GM19099 (cell line): ENCODE measurements around the gene BCKDHB.
A peak's percentile ranks its signal among the peaks of the same experiment; 100 is the strongest.

Experiments
- POLR2A ChIP-seq: IDR thresholded peaks from 3 replicates; pipeline ENCODE4 v1.6.1; 2011; ENCODE audit warnings: low read depth; ENCODE audit not compliant: insufficient read length; ENCODE audit errors: extremely low read depth

The BCKDHB gene

DNA sequence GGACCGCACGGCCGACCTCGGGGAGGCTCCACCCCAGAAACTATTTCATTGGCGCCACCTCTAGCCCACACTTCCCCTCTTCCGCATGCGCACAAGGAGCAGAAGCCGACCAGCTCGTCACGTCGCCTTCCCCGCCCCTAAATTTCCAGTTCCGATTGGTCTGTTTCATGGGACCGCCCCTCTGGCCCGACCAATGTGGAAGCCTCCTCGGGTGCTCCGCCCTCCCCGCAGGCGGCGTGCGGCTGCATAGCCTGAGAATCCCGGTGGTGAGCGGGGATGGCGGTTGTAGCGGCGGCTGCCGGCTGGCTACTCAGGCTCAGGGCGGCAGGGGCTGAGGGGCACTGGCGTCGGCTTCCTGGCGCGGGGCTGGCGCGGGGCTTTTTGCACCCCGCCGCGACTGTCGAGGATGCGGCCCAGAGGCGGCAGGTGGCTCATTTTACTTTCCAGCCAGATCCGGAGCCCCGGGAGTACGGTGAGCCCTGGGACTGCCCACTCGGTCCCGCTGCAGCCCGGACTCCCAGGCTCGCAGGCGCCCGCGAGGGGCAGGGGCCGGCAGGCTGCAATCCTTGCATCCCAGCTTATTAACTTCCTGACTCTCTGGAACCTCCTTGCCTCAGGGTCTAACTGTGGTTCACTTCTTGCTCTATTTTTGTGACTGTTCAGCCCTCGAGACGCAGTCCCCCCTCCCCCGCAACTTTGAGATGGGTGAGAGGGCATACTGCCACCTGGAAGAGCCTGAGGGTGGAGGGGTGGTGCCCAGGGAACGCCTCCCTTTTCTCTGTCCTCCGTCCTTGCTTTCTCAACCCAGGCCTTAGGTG, at the start of gene BCKDHB:
Gene BCKDHB (plus strand): TSS at position 254 of the 818 bp plus-strand sequence. CDS start 23 bp downstream, at position 277.
- peak; percentile 93 for TF ChIP-seq POLR2A

DNA sequence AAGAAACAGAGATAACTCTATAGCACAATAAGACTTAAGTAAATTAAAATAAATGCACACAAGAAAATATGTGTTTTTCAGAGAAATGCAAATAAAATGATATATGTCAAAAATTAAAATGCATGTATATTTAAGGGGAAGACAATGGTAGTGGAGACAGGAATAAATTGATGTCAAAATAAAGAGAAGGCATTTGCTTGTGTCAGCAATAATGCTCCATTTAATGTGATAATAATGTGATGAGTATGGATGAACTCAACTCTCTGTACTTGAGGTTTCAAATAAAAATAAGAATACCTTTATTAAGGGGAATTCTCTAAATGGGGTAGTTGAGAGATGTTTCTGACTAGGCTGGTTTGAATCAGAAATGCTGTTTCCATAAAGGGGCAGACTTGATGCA, 45.7 kb upstream of the BCKDHB start:
- TF ChIP-seq POLR2A: no peak

DNA sequence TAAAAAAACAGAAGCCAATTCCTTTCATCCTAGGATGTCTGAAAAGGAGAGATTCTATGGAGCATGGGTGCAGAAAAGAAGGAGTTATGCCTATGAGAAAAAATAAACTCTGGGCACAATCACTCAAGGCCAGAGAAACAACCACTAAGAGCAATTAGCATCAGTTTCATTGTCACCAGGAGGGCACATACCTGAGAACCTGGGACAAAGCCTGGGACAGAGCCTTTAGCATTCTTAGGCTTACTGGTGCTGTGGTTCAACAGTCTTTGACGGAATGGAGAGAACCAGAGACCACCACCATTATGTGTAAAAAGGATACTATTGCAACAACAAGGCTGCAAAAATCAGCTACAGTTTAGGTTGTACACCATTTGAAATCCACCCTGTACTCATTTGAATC, 29.4 kb upstream of the BCKDHB start:
- TF ChIP-seq POLR2A: no peak

DNA sequence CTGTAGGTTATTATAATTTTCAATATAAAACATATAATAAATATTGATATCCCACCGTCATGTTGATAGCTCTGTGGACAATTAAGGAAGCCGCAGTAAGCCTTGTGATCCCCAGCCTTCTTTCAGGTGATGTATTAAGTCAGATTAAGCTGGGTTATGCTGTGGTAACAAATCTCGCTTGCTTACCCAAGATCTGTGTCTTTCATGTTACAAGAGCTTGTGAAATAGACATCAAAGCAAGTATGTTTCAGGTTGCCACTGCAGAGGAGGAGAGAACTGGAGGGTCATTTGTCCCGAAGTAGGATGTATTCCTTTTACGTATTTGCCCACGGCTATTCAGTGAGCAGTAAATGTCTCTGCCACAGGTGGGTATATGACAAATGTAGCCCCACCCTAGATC, 17.8 kb upstream of the BCKDHB start:
- no peak for TF ChIP-seq POLR2A

DNA sequence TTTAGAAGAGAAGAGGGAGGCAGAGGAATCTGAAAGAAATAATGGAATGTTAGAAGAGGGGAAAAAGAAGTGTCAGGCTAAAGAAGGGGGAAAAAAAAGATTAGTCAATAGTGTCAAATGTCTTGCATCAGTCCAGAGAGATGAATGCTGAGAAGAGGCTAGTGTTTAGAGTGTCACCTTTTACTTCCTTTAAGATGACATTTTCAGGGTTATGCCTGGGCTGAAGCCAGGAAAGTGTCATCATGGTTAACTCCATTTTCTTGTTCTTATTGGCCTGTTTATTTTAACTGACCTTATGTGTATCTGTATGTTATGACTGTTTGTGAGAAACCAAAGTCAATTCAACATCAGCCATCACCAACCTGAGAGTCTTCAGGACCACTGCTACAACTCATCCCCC, 15.0 kb upstream of the BCKDHB start:
- no peak for TF ChIP-seq POLR2A

DNA sequence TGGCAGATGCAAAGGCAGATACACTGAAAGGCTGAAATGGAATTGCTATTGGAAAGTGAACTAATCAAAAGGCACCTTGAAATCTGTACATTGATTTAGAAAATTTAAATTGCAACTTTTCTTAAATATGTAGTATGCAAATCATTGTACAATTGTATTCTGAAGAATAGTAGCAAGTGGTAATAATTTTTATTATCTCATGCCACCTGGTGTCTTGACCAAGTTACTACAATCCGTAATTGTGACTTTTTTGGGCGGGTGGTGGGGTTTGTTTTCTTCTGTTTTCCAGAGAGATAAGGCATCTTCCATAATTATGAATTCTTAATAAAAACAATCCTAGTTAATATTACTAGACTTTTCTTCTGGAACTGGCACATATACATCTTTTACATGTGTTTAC, 12.5 kb upstream of the BCKDHB start:
- no peak for TF ChIP-seq POLR2A

DNA sequence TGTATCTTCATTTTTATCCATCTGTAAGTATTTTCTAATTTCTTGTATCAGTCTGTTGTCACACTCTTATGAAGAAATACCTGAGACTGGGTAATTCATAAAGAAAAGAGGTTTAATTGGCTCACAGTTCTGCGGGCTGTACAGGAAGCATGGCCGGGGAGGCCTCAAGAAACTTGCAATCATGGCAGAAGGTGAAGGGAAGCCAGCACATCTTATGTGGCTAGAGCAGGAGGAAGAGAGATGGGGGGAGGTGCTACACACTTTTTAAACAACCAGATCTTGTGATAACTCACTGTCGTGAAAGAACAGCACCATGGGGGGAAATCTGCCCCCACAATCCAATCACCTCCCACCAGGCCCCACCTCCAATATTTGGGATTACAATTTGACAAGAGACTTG, 10.9 kb upstream of the BCKDHB start:
- no peak for TF ChIP-seq POLR2A

DNA sequence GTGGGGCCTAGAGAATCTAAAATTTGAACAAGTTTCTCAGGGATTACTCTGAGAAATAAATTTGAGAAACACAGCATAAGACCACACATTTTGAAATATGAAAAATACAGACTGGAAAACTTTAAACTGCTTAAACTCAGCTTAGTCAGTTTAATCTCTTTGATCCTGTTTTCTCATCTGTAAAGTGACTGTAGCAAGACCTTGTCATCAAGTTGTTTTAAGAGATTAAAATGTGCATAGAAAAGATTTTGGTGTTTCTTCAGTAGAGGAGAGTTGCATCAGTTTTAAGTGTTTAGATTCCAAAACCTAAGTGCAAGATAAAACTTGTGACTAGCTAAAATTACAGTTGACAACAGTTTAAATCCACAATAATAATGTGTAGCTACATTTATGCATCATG, 8.1 kb upstream of the BCKDHB start:
- no peak for TF ChIP-seq POLR2A

DNA sequence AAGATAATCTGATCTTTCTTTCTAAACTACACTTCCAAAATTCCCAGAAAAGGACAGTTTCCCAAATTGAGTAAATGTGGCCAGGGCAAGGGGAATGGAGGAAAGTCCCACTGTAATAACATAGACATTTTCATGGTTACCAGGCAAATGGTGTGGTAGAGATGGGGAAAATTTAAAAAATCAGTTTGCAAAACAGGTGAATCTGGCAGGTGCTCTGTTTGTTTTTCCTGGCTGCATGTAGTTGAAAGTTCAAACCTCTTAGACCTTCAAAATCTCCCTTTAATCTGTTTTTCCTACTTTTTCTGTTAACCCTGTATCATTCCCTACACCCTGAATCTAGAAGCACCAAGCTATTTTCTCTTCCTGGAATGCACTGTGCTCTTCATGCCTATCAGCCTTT, 2.0 kb upstream of the BCKDHB start:
- TF ChIP-seq POLR2A: no peak

DNA sequence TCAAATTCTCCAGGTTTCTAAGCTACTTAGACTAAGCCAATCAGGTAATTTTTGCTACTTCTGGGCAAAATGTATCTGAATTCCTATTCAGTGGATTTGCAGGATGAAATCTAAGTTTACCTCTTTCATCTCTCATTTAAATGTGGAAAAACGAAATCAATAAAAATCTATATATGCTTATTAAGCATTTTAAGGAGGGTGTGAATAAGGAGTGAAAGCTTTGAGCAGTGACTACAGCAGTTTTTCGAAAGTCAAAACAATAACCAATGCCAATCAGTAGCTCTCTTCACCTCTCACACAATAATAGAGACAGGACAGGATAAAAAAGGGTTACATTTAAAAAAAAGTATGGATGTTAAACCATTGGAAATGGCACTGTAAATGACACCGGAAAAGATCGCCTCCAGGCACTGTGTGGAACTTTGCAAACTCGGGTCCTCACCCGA, 476 bp upstream of the BCKDHB start:
- TF ChIP-seq POLR2A: peak; percentile 89

DNA sequence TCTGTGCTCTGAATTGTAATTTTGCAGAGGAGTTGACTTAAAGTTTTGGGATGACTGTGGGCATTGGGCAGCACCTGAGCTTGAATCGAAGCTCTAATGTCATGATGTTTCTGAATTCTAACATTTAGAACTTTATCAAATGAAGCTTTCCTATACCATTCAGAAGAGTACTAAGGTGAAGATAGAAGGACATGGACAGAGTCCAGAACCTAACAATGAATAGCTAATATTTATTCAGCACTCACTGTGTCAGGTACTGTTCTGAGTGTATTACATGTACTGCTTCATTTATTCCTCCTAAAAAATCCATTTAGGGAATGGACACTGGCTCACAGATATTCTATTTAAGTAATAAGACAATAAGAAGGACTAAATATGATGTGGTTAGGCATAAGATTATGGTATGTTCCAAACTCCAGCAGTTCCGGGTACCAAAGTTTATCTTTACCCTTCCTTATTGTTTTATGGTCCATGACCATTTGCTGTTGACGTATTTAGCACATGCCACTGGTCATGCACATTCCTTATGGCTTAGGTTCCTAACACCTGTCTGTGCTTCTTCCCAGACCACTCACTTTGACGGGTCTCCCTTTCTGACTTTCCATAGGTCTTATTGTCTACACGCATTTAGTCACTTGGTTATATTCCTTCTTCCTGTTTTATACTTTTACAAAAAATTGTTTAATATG, 20.3 kb downstream of the BCKDHB start:
- TF ChIP-seq POLR2A: no peak

DNA sequence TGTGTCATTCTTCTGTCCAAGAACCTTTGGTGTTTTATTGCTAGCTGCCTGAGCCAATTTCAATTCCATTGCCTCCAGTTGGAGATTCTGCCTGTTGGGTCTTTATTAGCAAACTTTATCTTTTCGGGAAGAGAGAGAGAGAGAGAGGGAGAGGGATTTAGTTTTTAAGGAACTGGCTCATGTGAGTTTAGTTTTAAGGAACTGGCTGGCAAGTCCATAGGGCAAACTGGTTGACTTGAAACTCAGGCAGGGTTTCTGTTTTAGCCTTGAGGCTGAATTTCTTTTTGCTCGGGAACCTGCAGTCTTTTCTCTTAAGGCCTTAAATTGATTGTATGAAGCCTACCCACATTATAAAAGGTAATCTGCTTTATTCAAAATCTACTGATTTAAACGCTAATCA, 23.0 kb downstream of the BCKDHB start:
- TF ChIP-seq POLR2A: no peak

DNA sequence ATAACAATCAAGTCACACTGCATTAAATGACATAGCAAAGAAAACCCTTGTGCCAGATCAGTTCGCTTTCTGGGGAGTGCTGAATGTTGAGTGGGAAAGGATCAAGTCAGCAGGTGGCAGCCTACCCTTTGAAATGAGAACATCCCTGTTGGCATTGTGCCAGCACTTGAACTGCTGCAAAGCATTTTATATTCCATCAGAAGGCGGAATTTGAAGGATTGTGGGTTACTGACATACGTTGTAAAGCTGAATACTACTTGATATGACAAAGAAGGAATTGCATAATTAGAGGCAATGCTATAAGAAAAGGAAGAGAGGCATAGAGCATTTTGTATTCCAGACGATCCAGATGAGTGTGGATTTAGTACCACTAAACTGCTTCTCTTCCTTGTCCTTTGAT, 26.5 kb downstream of the BCKDHB start:
- no peak for TF ChIP-seq POLR2A

DNA sequence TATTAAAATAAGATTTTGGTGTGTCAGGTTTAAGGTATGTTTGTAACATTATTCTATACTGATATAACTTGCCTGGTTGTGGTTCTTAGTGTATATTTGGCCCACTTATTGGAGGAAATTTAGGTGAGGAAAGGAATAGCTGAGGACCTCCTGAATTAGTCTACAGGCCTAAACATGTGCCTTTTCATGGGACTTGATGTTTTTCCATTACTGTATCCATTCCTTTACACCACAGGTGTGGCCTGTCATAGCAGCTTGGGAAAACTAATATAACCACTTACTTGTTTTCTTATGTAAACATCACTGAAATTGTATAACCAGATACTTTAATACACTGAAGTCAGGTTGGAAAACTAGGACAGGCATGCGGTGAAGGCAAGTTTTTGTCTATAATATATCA, 27.6 kb downstream of the BCKDHB start:
- TF ChIP-seq POLR2A: no peak

DNA sequence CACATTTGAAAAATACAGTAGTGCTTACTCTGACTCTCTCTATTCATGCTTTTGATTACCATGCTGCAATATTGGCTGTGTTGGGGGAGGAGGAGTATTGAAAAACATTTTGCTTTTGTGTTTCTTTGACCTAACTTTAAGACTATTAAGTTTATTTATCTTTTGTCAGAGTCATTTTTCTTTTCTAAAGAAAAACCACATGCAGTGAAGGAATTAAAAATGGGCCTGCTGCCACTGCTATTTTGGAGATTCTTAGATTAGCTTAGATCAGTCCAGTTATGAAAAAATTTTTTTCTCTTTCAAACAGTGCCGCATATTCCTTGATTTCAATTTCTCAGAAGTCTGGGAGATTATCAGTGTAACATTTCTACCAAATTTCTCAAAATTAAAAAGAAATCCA, 36.1 kb downstream of the BCKDHB start:
- TF ChIP-seq POLR2A: no peak

DNA sequence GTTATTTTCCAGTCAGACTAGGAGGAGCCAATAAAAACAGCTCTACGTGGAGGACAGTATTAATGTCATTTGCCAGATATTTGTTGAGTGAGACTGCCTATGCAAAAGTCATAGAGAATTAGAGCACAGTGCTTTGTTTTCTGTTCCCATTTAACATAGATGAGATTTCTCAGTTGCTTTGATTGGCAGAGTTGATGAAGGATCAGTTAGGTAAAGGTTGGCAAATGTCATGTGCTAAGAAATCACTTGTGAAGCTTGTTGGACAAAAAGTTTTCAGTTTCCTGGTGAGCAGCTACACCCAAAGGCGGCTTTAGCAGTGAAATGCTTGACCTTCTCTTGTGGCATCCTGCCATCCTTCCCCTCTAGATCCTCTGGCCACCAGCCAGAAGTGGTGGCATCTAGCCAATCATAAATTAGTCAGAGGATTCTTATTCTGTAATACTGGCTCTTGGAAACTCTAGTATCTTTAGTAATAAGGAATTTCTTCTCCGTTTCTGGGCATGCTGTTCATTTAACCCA, 37.0 kb downstream of the BCKDHB start:
- no peak for TF ChIP-seq POLR2A
